ACHN (cell line): Measurements from ENCODE around the gene MRPL36.
A peak's percentile ranks its signal among the peaks of the same experiment; 100 is the strongest.
"Not testable (repeated sequence)": the region's sequence is repeated elsewhere in the genome, so short reads cannot be mapped to it uniquely, and the experiment has no call there.

ENCODE experiments used
- DNase-seq: peaks from one replicate; pipeline ENCODE4 v3.0.0-alpha.2; 2015
- in situ Hi-C: cut with HindIII; loops from 2 replicates; pipeline ENCODE4 v1.10.0; 2017; ENCODE audit warnings: low sequenced_read_pairs, low pct_ligation_motif_present, low pct_unique_long_range_greater_than_20kb

MRPL36 gene

GRCh38 chr5:1800472-1801221 is 1.0 kb upstream of the MRPL36 start:
- in situ Hi-C loops = no loop called here
- no peak for DNase-seq

GRCh38 chr5:1799110-1799601 is 481 bp downstream of the MRPL36 start:
- DNase-seq = peak; percentile 12
- in situ Hi-C loops = no loop called here

DNA sequence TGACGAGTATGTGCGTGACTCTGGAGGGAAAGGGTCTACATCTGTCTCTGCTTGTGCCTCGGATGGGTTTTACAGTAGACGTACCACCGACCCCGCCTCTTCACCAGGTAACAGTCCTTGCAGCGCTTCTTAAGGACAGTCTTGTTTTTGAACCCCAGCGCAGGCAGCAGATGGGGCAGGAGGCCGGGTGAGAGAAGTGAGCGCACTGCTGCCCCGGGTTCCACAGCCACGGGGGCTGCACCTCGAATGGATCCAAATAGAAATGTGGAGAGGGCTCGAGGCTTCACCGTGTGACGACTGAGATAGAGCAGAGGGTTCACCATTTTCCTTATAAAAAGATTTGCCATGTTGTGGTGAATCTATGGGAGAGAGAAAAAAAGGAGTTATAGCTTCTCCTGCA is 1.0 kb downstream of the MRPL36 start:
- DNase-seq, in situ Hi-C loops: not testable (repeated sequence)

DNA sequence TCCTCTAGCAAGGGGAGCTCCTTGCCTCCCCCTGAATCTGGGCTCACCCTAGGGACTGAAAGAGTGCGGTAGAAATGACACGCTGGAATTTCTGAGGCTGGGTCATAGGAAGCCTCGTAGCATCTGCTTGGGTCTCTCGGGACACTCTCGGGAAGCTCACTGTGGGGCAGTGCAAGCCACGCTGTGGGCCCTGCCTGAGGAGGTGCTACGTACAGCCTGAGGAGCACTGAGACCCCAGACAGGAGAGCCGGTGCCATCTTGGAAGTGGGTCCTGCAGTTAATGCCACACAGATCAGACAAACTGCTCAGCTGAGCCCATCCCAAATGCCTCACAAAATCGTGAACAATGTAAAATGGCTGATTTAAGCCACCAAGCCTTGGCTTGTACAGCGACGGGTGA is 1.8 kb downstream of the MRPL36 start:
- no peak for DNase-seq
- in situ Hi-C loops = no loop called here

GRCh38 chr5:1797103-1797800 is 2.4 kb downstream of the MRPL36 start:
- in situ Hi-C loops = no loop called here
- DNase-seq = no peak

DNA sequence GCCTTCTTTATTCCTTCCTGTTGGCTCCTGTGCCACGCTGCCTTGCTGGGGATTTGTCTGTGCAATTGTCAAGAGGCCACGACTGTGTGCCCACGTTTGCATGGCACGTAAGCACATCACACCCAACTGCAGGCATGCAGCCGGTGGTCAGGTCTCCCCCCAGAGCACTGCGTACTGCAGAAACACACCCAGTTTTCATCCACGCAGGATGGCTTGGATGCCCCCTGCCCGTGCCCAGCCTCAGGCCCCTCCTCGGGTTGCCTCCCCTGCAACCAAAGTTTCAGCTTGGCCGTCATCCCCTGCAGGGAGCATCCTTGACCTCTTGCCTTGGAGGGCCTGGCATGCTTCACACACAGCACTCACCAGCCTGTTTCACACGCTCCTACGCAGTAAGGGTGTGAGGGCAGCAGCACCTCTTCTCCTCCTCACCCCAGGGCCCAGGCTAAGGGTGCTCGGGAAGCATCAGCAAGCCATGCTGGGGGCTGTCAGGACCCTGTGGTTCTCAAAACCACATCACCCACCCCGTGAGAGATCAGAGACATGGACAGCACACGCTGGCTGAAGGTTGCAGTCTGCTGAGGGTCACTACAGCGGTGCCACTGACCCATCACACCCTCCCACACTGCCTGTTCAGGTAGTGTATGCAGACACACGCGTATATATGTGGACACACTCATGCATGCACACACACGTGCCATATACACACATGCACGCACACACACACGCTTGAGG is 3.1 kb downstream of the MRPL36 start:
- no peak for DNase-seq
- in situ Hi-C loops = no loop called here

DNA sequence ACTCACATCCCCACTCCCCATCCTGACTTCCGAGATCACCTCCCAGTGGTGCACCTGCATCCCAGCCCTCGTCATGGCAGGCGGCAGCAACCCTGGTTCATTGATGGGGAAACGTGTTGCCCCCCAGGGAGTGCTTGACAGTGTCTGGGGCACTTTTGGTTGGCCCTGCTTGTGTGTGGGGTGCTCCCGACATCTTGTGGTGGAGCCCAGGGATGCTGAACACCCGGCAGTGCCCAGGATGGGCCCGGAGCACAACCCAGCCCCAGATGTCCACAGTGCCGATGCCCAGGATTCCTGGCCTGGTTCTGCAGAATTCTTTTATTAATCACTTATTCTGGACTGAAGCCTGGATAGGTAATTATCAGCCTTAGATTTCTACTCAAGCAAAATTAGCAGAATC is 3.7 kb downstream of the MRPL36 start:
- in situ Hi-C loops = no loop called here
- DNase-seq = no peak

GRCh38 chr5:1795506-1795905 is 4.1 kb downstream of the MRPL36 start:
- in situ Hi-C loops = no loop called here
- DNase-seq = no peak

DNA sequence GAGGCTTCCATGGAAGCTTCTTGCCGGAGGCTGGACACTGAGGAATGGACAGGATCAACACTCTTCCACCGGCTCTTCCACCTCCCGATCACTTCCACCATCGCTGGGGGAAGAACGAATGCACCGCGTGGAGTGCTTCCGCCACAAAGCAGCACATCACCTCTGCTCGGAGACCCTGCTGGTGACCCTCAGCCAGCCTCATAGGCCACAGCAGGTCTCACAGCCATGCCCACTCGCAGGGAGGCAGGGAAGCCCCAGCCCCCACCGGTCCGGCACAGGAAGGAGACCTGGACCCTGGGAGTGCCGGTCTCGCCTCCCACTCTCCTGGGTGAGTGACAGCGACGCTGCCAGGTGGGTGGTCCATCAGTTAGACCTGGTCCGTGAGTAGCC is 4.7 kb downstream of the MRPL36 start:
- DNase-seq = no peak
- in situ Hi-C loops = no loop called here

- in situ Hi-C loops = no loop called here
These were observed 5.4 kb downstream of the MRPL36 start for GRCh38 chr5:1793966-1794900.

GRCh38 chr5:1793301-1793740 is 6.3 kb downstream of the MRPL36 start:
- DNase-seq = no peak
- in situ Hi-C loops = no loop called here

More at GRCh38 chr5:1793966-1794900, 5.4 kb downstream of the MRPL36 start:
- DNase-seq = no peak

- in situ Hi-C loops = no loop called here
- DNase-seq = no peak
These were observed 6.8 kb downstream of the MRPL36 start for GRCh38 chr5:1792842-1793266.

DNA sequence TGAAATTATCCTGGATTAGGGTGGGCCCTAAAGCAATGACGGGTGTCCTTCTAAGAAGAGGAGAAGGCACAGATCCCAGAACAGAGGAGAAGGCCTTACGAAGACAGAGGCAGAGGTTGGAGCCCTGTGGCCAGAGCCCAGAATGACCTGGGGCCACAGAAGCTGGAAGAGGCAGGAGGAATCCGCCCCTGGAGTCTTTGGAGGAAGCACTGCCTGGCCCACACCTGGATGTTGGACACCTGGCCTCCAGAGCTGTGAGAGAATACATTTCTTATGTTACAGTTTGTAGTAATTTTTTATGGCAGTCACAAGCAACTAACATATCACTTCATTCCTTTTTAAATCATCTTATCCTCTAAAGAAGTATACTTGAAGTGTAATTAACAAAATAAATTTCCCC is 8.5 kb downstream of the MRPL36 start:
- DNase-seq = no peak
- in situ Hi-C loops = no loop called here

- in situ Hi-C loops = no loop called here
- DNase-seq = no peak
These were observed 9.7 kb downstream of the MRPL36 start for GRCh38 chr5:1789834-1790471.

DNA sequence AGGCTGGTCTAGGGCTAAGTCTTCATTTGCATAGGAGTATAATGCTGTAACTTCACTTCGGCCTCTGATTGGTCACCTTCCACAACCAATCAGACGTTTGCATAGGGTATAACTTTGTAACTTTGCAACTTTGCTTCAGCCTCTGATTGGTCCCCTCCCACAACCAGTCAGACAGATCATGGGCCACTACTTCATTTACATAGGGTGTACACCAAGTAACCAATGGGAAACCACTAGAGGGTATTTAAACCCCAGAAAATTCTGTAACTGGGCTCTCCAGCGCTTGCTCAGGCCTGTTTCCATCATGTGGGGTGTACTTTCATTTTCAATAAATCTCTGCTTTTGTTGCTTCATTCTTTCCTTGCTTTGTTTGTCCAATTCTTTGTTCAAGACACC is 10.2 kb downstream of the MRPL36 start:
- peak; percentile 12 for DNase-seq
- in situ Hi-C loops = not testable (repeated sequence)

GRCh38 chr5:1788828-1789227 is 10.8 kb downstream of the MRPL36 start:
- DNase-seq = no peak
- in situ Hi-C loops = no loop called here

GRCh38 chr5:1788200-1788599 is 11.4 kb downstream of the MRPL36 start:
- in situ Hi-C loops = no loop called here
- DNase-seq = no peak
